ENCODE results near the gene DOCK2. TPM values are rescaled to one million over a fixed set of nuclear protein-coding genes. Genes with fewer than 3 reads are reported as not detected.

DOCK2 gene
- total RNA-seq, 1 donor from 2014 or later, result 206 TPM

DNA sequence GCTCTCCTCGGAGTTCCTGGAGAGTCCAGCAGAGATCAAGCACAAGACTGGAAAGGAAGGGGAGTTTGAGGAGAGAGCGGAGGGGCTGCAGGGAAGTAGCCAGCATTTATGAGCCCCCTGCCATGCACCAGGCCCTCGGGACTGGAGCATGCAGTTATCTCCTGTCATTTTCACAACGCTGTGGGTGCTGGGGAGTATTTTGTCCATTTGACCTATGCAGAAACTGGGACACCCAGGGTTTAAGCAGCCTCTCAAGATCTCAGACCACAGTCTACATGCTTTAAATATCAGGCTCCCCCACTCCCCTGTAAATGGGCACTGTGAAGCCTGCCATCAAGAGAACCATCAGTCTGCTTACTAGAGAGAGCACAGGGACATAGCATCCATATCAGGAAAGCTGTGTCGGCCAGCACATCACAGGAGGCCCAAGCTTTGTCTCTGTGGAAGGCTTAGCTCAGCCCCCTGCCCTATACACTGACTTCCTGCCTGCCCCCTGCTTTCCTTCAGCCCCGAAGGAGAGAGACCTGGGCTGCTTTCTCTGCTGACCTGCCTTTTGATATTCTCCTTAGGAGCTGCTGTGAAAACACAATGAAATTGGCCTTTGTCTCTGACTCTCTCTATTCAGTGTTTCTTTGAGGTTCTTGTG lies 475.9 kb downstream of the DOCK2 start:
- no peak overlapping the region for H3K4me3 Mint-ChIP-seq
- H3K27me3 Mint-ChIP-seq, result peaks cover 6% of the 10 kb centered on the region
- intact Hi-C loops (cut with micrococcal nuclease), result no loop called here
- no peaks in the 10 kb centered on the region for H3K9me3 Mint-ChIP-seq
- H3K4me1 Mint-ChIP-seq, result no peaks in the 10 kb centered on the region
- no peak overlapping the region for H3K27ac Mint-ChIP-seq
- no peaks in the 10 kb centered on the region for H3K36me3 Mint-ChIP-seq (ENCODE audit: low read depth)
- no peak for DNase-seq

DNA sequence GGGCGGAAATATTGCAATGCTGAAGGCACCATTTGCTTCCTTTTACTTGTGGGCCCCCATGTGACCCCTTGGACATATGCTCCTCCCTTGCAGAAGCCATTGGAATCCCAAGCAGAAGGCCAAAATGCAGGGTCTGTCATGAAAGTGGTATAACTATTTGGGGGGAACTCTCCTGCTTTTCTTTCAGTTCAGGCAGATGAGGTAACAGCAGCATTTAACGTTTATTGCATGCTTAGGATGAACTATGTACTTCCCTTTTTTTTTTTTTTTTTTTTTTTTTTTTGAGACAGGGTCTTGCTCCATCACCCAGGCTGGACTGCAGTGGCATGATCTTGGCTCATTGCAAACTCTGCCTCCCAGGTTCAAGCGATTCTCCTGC lies 476.4 kb downstream of the DOCK2 start:
- DNase-seq, result no peak
- no peak overlapping the region for H3K27ac Mint-ChIP-seq
- peaks cover 4% of the 10 kb centered on the region for H3K27me3 Mint-ChIP-seq
- H3K4me1 Mint-ChIP-seq, result no peaks in the 10 kb centered on the region
- no peak overlapping the region for H3K4me3 Mint-ChIP-seq
- no peaks in the 10 kb centered on the region for H3K36me3 Mint-ChIP-seq (ENCODE audit: low read depth)
- no peaks in the 10 kb centered on the region for H3K9me3 Mint-ChIP-seq
- intact Hi-C loops (cut with micrococcal nuclease), result no loop called here

DNA sequence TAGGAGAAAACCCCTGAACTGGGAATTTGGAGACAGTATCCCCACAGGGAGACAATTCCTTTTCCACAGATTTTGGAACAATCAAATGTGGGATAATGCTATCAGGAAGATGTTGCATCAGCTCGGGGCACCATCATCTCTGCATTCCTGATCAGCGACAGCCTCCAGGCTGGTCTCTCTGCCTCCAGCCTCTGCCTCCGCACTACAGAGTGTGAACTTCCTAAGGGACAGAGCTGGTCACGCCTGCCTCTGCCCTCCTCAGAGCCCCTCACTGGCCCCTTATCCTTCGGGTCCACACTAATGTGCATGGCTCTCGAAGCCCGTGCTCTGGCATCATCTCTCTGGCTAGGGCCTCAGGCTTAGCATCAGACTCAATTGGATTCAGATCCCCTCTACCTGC lies 477.2 kb downstream of the DOCK2 start:
- intact Hi-C loops (cut with micrococcal nuclease), result no loop called here
- no peak for DNase-seq
- no peaks in the 10 kb centered on the region for H3K4me1 Mint-ChIP-seq
- no peaks in the 10 kb centered on the region for H3K9me3 Mint-ChIP-seq
- H3K36me3 Mint-ChIP-seq (ENCODE audit: low read depth), result no peaks in the 10 kb centered on the region
- H3K27me3 Mint-ChIP-seq, result peaks cover 8% of the 10 kb centered on the region
- H3K27ac Mint-ChIP-seq, result no peak overlapping the region
- no peak overlapping the region for H3K4me3 Mint-ChIP-seq

DNA sequence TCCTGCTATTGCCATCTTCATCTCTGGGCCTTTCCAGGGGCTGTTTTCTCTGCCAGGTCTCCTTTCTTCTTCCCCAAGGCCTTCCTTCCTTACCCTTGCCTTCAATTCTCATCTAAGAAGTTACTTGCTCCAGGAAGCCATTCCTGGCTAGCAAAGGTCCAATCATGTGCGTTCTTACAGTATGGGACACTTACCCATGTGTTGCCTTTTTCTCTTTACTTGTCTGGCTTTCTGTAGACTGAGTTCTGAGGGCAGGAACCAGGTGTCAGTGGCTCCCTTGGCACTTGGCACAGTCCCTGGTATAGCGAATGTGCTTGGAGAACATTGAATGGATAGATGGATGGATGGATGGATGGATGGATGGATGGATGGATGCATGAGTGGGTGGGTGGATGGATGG lies 478.9 kb downstream of the DOCK2 start:
- H3K9me3 Mint-ChIP-seq, result no peaks in the 10 kb centered on the region
- no peaks in the 10 kb centered on the region for H3K4me1 Mint-ChIP-seq
- H3K27ac Mint-ChIP-seq, result no peak overlapping the region
- DNase-seq, result no peak
- no peak overlapping the region for H3K4me3 Mint-ChIP-seq
- intact Hi-C loops (cut with micrococcal nuclease), result no loop called here
- H3K36me3 Mint-ChIP-seq (ENCODE audit: low read depth), result no peaks in the 10 kb centered on the region
- H3K27me3 Mint-ChIP-seq, result peaks cover 12% of the 10 kb centered on the region

DNA sequence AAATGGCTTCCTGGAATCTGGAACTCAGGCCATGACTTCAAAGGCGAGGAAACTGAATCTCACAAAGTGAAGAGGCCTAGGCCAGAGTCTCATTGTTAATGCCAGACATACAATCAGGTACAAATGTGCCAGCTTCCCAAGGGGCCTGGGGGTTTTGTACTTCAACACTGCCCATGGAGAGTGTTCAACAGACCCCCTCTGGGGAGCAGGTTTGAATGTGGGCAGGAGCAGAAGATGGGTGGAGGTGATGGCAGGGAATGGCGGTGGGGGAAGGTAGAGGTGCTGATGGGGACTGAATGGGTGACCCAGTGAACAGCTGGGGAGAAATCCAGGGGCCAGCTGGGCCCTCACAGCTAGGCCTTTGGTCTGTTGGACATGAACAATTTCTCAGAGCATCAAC lies 480.7 kb downstream of the DOCK2 start:
- intact Hi-C loops (cut with micrococcal nuclease), result no loop called here
- Mint-ChIP-seq H3K27ac (no peak overlapping the region), H3K9me3 (no peaks in the 10 kb centered on the region), H3K4me1 (no peaks in the 10 kb centered on the region), H3K36me3 (ENCODE audit: low read depth) (no peaks in the 10 kb centered on the region), H3K4me3 (no peak overlapping the region), H3K27me3 (peaks cover 18% of the 10 kb centered on the region)
- no peak for DNase-seq

DNA sequence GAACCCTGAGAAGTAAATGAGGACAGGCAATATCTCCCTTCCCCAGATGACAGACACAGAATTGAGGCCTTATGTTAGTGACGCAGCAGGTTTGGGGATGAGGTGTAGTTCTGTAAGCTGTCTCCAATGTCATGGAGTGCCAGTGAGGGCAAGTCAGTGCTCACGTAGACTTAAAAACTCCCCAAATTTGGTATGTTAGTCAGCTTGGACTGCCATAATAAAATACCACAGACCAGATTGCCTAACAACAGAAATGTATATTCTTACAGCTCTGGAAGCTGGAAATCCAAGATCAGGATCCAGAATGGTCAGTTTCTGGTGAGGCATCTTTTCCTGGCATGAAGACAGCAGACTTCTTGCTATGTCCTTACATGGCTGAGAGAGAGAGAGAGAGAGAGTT lies 483.5 kb downstream of the DOCK2 start:
- no peaks in the 10 kb centered on the region for H3K4me1 Mint-ChIP-seq
- no peak overlapping the region for H3K27ac Mint-ChIP-seq

DNA sequence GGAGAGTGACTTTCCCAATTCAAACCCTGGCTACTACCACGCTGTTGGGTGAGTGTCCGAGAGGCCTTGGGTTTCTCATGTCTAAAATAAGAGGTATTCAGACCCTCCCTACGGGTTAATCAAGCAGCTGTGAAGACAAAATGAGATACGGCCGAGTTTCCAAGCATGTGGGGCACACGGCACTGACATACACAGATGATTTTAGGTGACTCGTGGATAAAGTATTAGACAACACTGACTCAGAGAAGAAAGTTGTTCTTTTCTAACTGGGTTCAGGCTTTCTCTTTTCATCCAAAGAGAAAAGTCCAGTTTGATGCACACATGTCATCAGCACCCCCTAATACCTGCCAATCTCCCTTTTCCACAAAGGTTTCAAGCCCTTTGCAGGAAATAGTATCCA lies 484.2 kb downstream of the DOCK2 start:
- Mint-ChIP-seq H3K27me3 (peaks cover 22% of the 10 kb centered on the region), H3K27ac (no peak overlapping the region), H3K9me3 (peaks cover 5% of the 10 kb centered on the region), H3K36me3 (ENCODE audit: low read depth) (no peaks in the 10 kb centered on the region), H3K4me1 (no peaks in the 10 kb centered on the region), H3K4me3 (no peak overlapping the region)
- DNase-seq, result no peak
- intact Hi-C loops (cut with micrococcal nuclease), result no loop called here

More for the DNA sequence above, 483.5 kb downstream of the DOCK2 start:
- no peak overlapping the region for H3K4me3 Mint-ChIP-seq
- intact Hi-C loops (cut with micrococcal nuclease), result no loop called here
- H3K9me3 Mint-ChIP-seq, result peaks cover under 1% of the 10 kb centered on the region
- no peak for DNase-seq
- no peaks in the 10 kb centered on the region for H3K36me3 Mint-ChIP-seq (ENCODE audit: low read depth)
- peaks cover 25% of the 10 kb centered on the region for H3K27me3 Mint-ChIP-seq

DNA sequence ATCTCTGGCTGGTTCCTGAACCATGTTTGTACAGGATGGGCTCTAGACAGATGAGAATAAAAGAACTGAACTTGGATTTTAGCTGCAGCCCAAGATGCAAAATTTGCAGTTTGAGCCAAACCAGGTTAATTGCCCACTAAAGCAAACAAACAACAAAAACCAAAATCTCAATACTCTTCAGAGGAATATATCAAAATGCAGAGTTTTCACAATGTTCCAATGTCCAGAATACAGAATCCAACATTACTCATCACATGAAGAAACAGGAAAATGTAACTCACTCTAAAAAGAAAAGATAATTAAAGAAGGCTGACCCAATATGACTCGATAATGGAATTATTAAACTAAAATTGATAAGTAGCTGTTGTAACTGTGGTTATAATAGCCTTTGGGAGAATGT lies 489.0 kb downstream of the DOCK2 start:
- Mint-ChIP-seq H3K4me1 (no peaks in the 10 kb centered on the region), H3K36me3 (ENCODE audit: low read depth) (no peaks in the 10 kb centered on the region), H3K4me3 (no peak overlapping the region), H3K27me3 (peaks cover 40% of the 10 kb centered on the region), H3K27ac (no peak overlapping the region), H3K9me3 (peaks cover 7% of the 10 kb centered on the region)
- no peak for DNase-seq
- intact Hi-C loops (cut with micrococcal nuclease), result no loop called here

DNA sequence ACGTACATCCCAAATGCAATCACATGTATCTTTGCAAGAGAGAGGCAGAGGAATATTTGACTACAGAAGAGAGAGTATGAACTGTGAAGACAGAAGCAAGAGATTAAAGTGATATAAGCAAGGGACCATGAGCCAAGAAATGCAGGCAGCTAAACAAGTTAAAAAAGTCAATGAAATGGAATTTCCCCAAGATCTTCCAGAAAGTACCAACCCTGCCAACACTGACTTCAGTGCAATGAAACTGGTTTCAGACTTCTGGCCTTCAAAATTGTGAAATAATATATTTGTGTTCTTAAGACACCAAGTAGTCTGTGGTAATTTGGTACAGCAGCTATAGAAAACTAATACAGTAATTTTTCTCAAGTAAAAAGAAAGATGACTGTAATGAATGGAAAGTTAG lies 489.6 kb downstream of the DOCK2 start:
- Mint-ChIP-seq H3K4me3 (no peak overlapping the region), H3K4me1 (no peaks in the 10 kb centered on the region), H3K36me3 (ENCODE audit: low read depth) (no peaks in the 10 kb centered on the region), H3K27me3 (peaks cover 40% of the 10 kb centered on the region), H3K9me3 (peaks cover 7% of the 10 kb centered on the region), H3K27ac (no peak overlapping the region)
- no peak for DNase-seq
- intact Hi-C loops (cut with micrococcal nuclease), result no loop called here

DNA sequence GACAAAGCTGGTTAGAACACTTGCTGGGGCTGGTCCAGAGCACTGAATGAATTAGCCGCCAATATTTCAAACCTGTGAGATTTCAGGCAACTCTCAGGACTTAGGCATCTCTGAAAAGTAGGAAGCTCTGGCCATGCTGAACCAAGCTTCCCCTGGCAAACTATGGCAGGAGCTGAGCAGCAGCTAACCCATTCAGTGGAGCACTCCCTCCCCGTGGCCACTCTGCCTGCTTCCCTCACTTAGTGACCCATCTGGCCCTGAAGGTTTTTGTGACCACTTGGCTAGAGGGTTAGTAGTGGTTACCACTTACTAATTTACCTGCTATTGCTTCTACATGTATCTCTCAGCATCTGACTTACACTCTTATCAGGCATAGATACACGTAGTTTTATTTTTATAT lies 494.2 kb downstream of the DOCK2 start:
- no peaks in the 10 kb centered on the region for H3K36me3 Mint-ChIP-seq (ENCODE audit: low read depth)
- peaks cover 7% of the 10 kb centered on the region for H3K9me3 Mint-ChIP-seq
- H3K27ac Mint-ChIP-seq, result no peak overlapping the region
- DNase-seq, result no peak
- H3K27me3 Mint-ChIP-seq, result peaks cover 43% of the 10 kb centered on the region
- no peaks in the 10 kb centered on the region for H3K4me1 Mint-ChIP-seq
- H3K4me3 Mint-ChIP-seq, result no peak overlapping the region
- intact Hi-C loops (cut with micrococcal nuclease), result no loop called here

DNA sequence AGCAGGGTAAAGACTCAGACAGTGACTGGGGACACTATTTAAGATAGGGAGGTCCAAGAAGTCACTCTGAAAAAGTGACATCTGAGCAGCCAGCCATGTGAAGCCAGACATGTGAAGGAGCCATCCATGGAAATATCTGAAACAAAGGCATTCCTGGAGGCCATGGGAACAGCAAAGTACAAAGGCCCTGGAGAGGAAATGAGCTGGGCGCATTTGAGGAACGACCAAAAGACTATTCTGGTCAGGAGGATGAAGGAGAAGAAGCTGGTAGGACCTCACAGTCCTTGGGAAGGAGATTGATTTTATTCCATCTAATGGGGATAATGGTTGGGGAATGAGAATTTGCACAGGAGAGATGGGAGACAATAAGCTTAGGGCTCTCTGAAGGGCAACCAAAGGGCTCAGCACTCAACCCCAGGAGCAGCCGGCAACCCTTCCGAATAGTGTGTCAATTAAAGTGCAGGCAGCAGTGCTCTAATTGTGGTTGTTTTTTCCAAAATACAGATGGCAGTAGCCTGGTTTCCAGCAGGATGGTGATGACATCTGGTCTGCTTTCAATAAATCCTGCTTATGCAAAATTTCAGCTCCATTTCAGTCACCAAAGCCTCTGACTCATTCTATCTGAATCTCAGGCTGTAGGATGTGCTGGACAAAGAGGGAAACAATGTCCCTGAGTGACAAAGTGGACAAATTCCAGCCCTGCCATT lies 495.3 kb downstream of the DOCK2 start:
- Mint-ChIP-seq H3K4me1 (no peaks in the 10 kb centered on the region), H3K36me3 (ENCODE audit: low read depth) (no peaks in the 10 kb centered on the region), H3K9me3 (peaks cover 3% of the 10 kb centered on the region), H3K27me3 (peaks cover 34% of the 10 kb centered on the region), H3K27ac (no peak overlapping the region), H3K4me3 (no peak overlapping the region)
- DNase-seq, result no peak
- intact Hi-C loops (cut with micrococcal nuclease), result no loop called here

Other genes with a start within 250 kb of the DOCK2 start
- gene SPDL1, start 53.5 kb upstream of the DOCK2 start, total RNA-seq, result 36.9 and 38.5 TPM in 2 replicates